Measurements from ENCODE around the gene LHFPL5. TPM values are rescaled to one million over a fixed set of nuclear protein-coding genes. Genes with fewer than 3 reads are reported as not detected.

Gene LHFPL5
- total RNA-seq, 1 donor from 2014 or later: 1.1 TPM

DNA sequence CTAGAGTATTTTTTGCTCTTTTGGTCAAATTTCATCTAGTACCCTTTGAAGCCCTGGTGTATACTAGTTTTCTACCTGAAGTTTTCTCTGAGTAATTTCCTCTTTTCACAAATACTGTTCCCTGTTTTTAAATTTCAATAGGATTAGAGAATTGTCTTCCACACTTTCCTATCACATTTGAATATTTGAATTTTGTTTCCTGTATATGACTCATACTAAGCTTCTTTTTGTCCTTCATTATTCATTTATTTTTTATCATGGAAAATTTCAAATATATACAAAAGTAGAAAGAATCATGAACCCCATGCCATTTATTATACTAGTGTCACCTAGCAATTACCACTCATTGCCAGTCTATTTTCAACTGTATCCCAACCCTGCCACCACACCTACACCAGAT is 52.7 kb downstream of the LHFPL5 start:
- no peak for DNase-seq

DNA sequence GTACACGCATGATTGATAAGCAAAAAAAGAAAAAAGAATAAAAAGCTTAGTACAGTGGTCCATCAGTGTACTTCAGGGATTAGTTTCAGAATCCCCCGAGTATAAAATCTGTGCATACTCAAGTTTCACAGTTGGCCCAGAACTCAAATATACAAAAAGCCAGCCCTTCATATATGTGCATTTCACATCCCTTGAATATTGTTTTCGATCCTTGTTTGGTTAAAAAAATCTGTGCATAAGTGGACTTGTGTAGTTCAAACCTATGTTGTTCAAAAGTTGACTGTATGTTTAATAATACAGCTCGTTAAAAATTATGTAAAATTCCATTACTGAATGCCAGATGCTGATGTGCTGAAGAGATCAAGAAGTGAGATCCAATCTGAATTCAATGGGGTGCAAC is 54.2 kb downstream of the LHFPL5 start:
- DNase-seq: no peak

Other genes with a start within 250 kb of the LHFPL5 start
- gene FKBP5, start 116.4 kb upstream of the LHFPL5 start, total RNA-seq: 3.1 TPM
- gene ARMC12, start 68.3 kb upstream of the LHFPL5 start, total RNA-seq: 0.47 TPM
- gene CLPSL2, start 28.8 kb upstream of the LHFPL5 start, total RNA-seq: not detected
- gene CLPSL1, start 24.3 kb upstream of the LHFPL5 start, total RNA-seq: not detected
- gene CLPS, start 8.0 kb upstream of the LHFPL5 start, total RNA-seq: not detected
- gene SRPK1, start 115.7 kb downstream of the LHFPL5 start, total RNA-seq: 138 TPM
- 5.3 TPM for gene SLC26A8, start 219.3 kb downstream of the LHFPL5 start, total RNA-seq
- gene MAPK14, start 222.5 kb downstream of the LHFPL5 start, total RNA-seq: 56.1 TPM

Measured in occipital lobe (tissue), 2 donors.